Endometrial microvascular endothelial cells (primary cell): ENCODE measurements around the gene ALDH5A1. TPM values are rescaled to one million over a fixed set of nuclear protein-coding genes. Genes with fewer than 3 reads are reported as not detected.

Source experiments
- in situ Hi-C: cut with HindIII; loops from 2 replicates; pipeline ENCODE4 v1.10.0; 2017; ENCODE audit warnings: low sequenced_read_pairs, low pct_unique_long_range_greater_than_20kb; ENCODE audit errors: inconsistent ontology term
- total RNA-seq: library from RNA; depleted of rRNA; stranded (reverse); fragments of >200 nt; gene quantifications from one replicate; pipeline ENCODE4 v1.2.3, GENCODE V29; 2015; ENCODE audit errors: inconsistent ontology term

Gene ALDH5A1
- total RNA-seq, 1 donor from 2014 or later: 0.84 TPM

DNA sequence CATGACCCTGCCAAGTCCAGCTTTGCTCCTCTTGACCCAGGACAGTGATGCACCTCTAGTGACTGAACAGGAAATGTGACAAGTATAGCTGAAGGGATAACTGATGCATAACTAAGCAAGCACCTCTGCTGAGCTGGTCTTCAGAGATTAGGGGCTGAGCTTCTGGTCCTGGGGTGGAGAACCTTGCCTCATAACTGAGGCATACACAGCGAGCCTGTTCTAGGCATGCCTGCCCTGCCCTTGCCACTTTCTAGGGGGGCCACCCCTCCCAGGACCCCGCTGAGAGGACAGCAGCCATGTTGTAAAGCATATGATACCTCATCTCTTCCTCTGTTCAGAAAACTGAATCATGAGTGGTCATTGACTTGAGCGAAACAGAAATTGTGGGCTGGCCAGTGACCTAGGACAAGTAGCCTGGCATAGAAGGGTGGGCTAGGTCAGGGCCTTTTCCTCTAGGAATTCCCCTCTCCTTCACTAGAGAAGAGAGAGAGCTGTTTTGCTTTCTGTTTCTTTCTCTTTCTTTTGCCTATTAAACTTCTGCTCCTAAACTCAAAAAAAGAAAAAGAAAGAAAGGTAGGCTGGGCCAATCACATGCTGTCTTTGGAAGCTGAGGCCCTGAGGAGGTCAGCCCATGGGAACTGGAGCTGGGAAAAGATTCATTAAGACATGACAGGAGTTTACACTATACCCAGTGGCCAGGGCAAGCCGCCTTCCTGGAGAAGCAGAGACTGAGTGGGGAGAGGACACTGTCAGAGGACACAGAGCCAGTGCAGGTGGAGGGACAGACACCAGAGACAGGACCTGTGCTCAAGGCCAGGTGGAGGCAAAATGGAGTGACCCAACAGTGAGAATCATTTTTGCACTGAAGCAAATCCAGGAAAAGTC, 23.1 kb downstream of the ALDH5A1 start:
- in situ Hi-C loops: no loop called here

DNA sequence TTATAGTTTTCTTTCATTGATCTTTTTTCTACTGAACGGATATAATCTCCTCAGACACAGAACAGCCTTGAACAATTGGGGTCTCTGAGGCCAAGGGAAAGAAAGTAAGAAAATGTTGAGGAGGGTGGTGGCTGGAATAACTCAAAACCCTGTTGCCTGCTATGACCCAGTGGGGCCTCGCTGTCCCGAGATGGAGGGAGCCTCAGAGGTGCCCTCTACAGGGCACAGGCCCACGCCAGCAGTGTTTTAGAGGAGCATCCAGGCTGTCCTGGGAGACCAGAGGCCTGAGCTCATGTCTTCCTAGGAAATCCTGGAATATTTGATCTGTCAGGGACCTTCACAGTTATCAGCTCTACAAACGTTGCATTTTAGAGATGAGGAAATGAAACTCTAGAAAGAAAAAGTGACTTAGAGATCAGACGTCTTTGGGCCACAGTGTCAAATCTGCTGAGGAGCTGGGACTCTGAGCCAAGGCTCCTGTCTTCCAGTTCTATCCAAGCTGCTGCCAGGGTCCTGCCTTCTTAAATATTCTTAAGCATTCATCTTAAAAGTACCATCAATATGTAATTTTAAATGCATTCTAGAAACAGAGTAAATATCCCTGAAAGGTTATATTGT, 26.3 kb downstream of the ALDH5A1 start:
- in situ Hi-C loops: no loop called here

DNA sequence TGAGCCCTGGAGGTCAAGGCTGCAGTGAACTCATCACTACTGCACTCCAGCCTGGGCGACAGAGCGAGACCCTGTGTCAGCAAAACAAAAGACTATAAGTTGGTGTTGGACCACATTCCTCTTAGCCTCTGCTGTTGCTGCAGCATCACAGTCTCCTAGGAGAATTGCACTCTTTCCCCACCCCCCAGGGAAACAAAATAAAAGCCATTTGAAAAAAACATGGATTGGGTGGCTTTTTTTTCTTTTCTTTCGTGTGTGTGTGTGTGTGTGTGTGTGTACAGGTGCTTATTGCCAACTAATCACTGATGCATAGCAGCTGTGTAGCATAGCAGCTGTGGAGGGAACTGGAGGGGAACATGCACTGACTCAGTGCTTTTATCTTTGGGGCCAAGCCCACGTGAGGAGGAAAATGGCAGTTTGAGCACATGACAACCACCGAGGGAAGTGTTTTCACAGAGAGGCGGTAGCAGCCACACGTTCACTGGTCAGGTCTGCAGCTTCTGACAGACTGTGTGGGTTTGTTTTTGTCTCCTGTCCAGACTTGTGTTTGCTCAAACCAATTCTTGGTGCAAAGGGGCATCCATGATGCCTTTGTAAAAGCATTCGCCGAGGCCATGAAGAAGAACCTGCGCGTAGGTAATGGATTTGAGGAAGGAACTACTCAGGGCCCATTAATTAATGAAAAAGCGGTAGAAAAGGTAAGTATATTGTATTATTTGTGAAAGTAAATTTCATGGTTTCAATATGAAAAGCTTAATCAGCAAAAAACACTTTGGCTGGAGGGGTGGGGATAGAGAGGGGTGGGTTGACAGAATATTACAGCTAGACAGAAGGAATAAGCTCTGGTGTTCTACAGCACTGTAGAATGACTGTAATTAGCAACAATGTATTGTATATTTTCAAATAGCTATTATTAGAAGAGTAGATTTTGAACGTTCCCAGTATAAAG, 27.7 kb downstream of the ALDH5A1 start:
- in situ Hi-C loops: no loop called here

DNA sequence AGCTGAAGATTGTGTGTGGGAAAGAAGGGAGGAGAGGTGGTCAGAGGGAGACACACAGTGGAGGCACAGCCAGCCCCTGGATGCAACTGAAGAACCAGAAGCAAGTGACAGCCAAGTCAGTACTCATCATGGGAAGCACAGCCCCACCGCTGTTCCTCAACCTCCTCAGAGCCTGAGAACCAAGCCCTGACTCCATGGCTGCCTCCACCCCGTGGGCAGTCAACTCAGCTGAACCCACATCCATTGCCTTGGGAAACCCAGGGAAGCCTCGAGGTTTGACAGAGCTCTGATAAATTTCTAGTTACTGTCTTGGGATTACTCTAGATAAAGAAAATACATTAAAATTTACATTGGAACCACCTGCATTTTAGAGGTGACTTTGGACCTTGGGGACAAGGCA, 29.6 kb downstream of the ALDH5A1 start:
- in situ Hi-C loops: no loop called here

DNA sequence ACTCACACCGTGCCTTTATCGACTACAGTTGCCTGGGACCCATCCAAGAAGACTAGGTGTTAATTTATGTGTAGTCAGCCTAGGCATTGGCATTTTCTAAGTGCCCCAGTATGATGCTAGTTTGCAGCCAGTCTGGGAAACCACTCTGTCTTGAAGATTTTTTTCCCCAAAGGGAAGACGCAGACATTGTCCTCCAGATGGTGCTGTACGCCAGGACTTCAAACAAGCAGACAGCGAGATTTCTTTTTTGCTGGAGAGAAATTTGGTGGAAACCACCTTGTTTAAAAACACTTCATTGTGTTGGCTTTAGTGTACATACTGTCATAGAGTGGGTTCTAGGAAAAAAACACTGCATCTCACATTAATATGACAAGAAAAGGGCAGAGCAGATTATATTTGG, 30.0 kb downstream of the ALDH5A1 start:
- in situ Hi-C loops: no loop called here

DNA sequence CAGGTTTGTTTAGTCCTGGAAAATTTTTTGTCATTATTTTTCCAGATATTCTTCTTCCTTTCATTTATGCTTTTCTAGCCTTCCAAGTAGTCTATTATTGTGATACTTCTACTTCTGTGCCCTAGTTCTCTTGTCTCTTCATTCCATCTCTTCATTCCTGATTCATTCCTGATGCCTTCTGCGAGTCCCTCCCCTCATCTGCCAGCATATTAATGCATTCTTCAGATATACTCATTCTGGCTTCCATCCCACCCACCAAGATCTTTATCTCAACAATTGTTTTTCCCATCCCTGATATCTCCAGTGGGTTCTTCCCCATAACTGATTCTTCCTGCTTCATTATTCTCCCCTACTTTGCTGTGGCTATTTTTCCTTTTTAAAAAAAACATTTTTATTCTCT, 35.2 kb downstream of the ALDH5A1 start:
- in situ Hi-C loops: no loop called here

DNA sequence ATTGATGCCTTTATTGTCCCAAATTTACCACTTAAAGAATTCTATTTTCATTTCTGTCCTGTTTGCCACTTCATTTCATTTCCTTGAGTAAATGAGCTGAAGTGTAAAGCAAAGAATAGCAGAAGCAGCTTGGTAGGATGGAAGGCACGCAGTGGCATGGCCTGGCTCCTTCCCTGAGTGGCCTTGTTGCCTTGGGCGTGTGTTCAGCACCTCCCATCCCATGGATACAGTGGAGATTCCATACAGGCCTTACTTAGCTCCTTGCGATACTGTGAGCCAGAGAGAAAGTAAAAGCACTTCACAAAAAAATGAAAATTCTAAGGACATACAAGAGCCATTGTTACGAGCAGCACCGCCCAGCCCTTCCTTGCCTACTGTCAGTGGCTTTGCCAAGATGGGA, 39.6 kb downstream of the ALDH5A1 start:
- in situ Hi-C loops: no loop called here

DNA sequence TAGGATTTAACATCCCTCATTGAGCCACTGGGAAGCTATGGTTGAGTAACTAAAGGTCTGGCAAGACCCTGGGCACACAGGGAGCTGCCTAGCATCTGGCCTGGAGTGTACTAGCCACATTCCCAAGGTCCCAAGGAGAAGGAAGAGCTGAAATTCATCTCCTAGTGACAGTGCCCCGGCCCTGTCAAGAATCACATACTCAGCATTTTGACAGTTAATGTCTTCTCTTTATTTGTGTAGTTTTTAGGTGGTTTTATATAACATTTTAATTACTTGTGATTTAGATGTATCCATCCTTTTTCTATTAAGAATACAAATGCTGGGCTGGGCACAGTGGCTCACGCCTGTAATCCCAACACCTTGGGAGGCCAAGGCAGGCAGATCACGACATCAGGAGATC, 40.4 kb downstream of the ALDH5A1 start:
- in situ Hi-C loops: no loop called here

DNA sequence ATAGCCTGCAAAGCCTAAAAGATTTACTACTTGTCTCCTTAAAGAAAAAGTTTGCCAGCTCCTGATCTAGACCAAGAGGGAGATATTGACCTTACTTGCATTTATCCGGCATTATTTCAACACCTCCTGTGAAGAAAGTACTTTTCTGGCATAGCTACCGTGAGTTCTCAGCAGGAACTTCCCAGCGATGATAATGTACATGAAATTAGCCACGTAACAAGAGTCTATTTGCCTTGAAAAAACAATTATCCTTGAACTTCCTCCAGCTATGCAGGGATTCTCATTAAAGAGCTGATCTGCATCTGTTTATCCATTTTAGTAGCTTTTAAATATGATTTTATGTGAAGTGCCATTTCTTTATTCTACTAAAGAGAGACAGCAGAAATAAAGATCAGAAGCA, 41.7 kb downstream of the ALDH5A1 start:
- in situ Hi-C loops: no loop called here

DNA sequence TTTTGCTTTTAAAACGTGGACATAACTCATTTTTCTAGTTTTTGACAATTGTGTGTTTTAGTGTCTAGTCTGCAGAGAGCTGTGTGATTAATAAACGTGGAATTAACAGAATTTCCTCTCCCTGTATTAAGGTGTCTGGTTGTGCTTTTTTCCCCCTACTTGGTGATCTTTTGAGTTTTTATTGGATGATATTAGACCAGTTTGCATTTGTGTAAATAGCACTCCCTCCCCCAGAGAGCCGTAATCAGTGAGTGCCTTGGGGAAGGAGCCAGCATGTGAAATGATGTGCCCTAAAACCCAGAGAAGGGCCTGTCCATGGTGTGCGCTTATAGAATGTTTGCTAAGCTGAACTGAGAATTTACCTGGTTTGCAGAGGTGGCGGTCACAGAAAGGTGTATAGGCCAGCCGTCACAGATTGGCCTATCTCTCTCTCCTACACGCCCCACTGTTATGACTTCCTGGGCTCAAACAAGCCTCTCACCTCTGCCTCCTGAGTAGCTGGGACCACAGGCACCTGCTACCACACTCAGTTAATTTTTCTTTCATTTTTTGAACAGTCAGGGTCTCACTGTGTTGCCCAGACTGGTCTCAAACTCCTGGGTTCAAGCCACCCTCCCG, 42.4 kb downstream of the ALDH5A1 start:
- in situ Hi-C loops: no loop called here

DNA sequence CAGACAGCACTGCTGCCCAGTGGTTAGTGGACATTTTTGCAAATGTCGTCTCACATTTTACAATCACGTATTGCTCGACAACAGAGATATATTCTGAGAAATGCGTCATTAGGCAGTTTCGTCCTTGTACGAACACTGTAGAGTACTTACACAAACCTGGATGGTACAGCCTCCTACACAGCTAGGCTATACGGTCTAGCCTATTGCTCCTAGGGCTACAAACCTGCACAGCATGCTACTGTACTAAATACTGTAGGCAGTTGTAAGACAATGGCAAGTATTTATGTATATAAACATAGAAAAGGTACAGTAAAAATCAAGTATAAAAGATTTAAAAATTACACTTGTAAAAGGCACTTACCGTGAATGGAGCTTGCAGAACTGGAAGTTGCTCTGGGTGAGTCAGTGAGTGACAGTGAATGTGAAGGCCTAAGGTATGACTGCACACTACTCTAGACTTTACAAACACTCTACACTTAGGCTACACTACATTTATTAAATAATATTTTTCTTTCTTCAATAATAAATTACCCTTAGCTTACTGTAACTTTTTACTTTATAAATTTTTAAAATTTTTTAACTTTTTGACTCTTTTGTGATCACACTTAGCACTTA, 43.1 kb downstream of the ALDH5A1 start:
- in situ Hi-C loops: no loop called here

DNA sequence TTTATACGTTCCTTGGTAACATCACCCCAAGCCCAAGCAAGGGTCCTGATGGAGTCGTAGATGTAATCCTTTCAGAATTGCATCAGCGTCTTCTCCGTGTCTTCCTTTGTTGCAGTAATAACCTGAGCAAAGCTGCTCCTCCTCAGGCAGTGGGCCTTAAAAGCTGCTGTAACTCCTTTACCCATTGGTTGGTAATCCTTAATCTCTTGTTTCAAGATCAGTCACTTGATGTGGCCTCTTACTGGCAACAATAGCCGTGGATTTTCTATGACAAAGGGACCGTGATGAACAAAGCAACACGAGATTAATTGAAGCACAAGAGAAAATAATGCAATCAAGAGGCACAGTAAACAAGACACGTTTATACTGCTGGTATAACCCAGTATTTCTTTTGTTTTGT, 44.6 kb downstream of the ALDH5A1 start:
- in situ Hi-C loops: no loop called here

DNA sequence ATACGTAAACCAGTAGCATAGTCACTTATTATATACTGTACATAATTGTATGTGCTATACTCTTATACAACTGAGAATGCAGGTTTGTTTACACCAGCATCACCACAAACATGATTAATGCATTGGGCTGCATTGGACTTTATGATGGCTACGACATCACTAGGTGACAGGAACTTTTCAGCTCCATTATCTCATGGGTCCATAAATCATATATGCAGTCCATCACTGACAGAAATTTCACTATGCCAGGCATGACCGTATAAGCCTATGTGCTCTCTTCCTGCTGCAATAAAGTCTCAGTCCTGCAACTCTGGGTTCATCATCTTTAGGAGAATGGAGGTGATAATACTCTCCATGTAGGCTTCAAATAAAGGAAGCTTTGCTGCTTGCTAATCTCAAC, 45.4 kb downstream of the ALDH5A1 start:
- in situ Hi-C loops: no loop called here

DNA sequence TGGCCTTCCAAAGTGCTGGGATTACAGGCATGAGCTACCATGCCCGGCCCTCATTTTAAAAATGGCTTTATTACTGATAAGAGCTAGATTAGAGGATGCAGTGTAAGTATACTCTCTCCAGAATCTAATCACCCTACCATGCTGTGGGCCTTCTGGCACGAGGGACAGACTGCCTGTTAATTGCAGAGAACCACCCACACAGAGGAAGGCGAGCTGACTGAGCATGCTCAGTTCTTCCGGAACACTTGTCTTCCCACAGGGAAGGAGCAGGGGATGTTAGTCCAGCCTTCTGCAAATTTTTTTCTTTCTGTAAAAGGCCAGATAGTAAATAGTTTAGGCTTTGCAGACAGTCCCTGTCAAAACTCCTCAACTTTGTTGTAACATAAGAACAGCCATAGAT, 48.9 kb downstream of the ALDH5A1 start:
- in situ Hi-C loops: no loop called here

DNA sequence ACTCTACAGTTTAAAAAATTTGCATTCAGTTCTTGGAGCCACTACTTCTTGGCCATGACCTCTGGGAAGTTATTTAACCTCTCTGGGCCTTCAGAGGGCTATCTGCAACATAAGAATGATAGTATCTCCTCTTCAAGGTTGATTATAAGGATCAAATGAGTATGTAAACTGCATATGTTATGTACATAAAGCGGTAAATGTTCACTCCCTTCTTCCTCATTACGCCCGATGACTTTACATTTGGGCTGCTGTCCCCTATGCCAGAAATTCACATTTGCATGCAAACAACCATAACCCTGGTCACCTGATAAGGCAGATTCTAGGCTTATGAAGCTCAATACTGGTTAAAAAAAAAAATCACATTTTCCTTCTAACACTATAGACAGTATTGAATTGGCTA, 50.4 kb downstream of the ALDH5A1 start:
- in situ Hi-C loops: no loop called here

DNA sequence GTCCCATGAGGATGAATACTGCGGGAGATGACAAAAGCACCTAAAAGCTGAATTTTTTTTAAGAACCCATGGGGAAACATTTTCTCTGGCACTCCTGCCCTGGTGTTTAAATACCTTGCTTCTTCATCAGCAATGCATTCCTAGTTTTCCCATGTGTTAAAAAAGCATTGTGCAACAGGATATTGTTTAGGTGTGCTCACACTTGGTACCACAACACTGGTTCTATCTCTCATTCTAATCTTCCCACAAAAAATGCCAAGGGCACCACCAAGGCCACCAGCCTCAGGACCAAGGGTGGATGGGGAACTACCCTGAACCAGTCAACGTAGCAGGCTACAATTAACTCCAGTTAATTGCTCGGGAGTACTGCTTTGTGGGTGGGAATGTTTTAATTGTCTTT, 50.9 kb downstream of the ALDH5A1 start:
- in situ Hi-C loops: no loop called here

DNA sequence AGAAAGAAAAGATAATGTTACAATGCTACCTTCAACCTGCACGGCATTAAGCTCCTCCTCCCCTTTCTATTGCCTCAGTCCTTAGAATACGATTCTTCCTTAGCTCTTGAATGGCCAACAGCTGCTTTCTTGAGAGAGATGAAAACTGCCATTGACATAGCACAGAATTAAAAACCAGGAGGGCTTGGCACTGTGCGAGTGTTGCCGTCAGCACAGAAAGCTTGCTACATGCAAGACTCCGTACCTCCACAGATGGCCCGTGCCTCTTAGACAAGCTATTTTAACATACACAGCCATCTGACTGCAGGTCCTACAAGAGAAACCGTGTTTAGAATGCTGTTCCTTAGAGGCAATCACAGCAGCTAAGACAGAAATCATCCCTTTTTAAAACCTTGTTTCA, 51.7 kb downstream of the ALDH5A1 start:
- in situ Hi-C loops: no loop called here

DNA sequence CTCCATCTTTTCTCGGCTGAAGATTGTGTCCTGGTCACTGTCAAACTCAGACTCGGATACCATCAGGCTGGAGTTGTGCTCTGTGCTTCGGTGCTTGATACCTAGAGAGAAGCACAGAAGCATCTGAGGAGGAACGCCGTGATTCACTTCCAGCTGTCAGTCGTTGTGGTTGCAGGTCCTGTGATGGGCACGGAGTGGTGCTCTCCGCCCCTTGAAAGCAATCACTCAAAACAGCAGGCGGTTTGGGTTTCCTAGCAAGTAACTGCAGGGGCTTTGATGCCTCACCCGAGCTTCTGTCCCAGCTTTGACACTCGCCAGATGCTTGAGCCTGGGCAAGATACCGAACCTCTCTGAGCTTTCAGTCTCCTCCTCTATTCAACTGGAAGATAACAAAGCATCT, 52.5 kb downstream of the ALDH5A1 start:
- in situ Hi-C loops: no loop called here

DNA sequence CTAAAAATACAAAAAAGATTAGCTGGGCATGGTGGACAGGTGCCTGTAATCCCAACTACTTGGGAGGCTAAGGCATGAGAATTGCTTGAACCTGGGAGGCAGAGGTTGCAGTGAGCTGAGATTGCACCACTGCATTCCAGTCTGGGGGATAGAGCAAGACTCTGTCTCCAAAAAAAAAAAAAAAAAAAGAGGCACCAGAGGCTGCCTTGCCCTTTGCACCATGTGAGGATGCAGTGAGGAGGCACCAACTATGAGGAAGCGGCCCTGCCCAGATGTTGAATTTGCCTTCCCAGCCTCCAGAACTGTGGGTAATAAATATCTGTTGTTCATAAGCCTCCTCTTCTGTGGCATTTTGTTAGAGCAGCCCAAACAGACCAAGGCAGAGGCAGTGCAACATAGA, 54.4 kb downstream of the ALDH5A1 start:
- in situ Hi-C loops: no loop called here
